Esophagus squamous epithelium (tissue), 4 donors: ENCODE data around the gene COPB2.

ENCODE experiments used
- CTCF ChIP-seq, 6 experiments: fragments of 450-650 bp in 4 of 6; fragments of 200-600 bp in 2 of 6; sonication (generic) in 2 of 6; IDR thresholded peaks; one replicate each; pipeline ENCODE4 v1.5.1; 2016 to 2019; ENCODE audit warnings: antibody characterized with exemption in 6 of 6, mild to moderate bottlenecking in 4 of 6, moderate library complexity in 4 of 6
- POLR2A ChIP-seq, 4 donors: fragments of 450-650 bp; IDR thresholded peaks; one replicate each; pipeline ENCODE4 v1.6.1; 2017; ENCODE audit warnings: antibody characterized with exemption in 4 of 4, mild to moderate bottlenecking in 4 of 4, moderate library complexity in 3 of 4

GRCh38 chr3:139355891-139356290 is 33.6 kb downstream of the COPB2 start:
- no peak for TF ChIP-seq CTCF (IDR thresholded peaks at IDR 0.05)
- TF ChIP-seq POLR2A (IDR thresholded peaks at IDR 0.05) = no peak
